GM18858 (cell line): ENCODE results near the gene SRPK2.
"Not testable (repeated sequence)": the region's sequence is repeated elsewhere in the genome, so short reads cannot be mapped to it uniquely, and the experiment has no call there.

Experiments
- ATAC-seq: cut with Tn5 transposase; IDR thresholded peaks from one replicate; pipeline ENCODE4 v1.9.1; 2021; ENCODE audit not compliant: unreplicated experiment

Gene SRPK2

DNA sequence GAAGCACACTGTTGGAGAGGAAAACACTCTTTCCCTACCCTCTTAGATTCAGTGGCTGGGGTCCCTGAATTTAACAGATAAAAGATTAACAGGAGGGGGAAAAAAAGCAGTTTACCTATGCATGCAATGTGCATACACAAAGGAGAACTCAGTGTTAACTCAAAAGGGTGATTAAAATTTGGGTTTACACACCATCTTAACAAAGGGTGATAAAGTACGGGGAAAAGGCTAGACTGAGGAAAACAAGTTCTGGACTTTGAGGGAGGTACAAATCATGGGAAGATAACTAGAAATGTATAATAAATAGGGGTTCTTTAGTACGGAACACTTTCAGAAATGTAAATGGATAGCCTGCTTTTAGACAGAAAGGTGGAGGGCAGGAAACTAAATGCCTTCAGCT is 83.1 kb downstream of the SRPK2 start:
- ATAC-seq = no peak

DNA sequence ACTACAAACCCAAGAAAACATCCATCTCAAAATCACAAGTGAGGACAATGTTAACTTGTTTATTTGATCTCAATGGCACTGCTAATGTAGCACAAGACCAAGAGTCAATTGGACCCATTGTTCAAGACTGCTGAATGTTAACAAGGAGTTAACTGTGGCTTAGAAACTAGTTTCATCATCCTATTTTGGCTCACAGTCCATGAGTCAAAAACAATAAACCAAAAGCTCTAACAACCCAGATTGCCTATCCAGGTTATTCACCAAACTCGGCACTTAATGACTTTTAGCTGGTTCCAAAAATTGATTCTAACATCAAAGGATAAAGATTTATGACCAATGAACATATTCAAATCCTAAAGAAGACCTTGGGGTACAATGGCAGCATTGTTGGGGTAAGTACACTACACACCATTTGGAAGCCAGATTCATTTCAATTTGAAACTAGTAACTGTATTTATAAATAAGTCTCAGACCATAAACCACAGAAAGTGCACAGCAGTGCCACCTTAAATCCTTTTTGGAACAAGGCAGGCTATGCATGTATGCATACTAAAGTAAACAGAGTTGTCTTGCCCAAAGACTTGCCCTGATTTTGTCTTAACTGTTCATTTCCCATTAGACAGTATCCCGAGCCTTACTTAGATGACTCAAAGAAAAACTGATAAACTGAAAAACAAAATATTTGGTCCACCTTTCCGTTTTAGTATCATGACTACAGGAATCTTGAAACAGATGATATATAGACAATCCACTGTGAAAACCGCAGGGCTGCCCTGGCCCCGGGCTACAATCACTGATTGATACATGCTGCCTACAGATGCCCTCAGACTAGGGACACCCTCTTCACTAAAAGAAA is 84.5 kb downstream of the SRPK2 start:
- ATAC-seq = peak; percentile 72

DNA sequence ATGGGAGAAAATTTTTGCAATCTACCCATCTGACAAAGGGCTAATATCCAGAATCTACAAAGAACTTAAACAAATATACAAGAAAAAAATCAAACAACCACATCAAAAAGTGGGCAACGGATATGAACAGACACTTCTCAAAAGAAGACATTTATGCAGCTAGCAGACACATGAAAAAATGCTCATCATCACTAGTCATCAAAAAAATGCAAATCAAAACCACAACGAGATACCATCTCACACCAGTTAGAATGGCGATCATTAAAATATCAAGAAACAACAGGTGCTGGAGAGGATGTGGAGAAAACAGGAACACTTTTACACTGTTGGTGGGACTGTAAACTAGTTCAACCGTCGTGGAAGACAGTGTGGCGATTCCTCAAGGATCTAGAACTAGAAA is 88.1 kb downstream of the SRPK2 start:
- ATAC-seq = not testable (repeated sequence)

DNA sequence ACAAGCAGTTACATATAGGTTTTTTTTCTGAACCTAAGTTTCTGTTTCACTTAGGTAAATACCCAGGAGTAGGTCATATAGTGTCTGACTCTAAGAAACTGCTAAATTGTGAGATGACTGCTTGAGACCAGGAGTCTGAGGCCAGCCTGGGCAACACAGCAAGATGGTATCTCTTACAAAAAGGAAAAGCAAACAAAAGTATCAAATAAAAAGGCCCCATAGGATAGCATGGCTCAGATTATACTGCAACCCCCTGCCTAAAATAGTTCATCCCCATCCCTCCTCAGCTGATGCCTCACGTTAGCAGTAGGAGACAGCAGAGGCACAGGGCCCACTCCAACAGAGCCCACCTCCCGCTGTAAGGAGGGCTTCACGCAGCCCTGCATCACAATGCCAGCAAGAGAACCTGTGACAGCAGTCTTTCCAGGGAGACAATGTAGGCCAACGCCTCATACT is 90.3 kb downstream of the SRPK2 start:
- ATAC-seq = peak; percentile 96

DNA sequence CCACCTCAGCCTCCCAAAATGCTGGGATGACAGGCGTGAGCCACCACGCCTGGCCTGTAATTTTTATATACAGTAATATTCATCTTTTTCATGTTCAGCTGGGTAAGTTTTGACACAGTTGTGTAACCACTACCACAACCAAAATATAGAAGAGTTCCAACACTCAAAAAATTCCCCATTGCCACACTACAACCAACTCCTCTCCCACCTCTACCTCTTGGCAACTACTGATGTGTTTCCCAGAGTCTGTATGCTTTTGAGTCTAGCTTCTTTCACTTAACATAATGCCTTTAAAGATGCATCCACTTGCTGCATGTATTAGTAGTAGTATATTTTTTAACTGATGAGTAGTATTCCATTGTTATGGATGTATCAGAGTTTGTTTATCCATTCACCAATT is 90.7 kb downstream of the SRPK2 start:
- peak; percentile 26 for ATAC-seq

DNA sequence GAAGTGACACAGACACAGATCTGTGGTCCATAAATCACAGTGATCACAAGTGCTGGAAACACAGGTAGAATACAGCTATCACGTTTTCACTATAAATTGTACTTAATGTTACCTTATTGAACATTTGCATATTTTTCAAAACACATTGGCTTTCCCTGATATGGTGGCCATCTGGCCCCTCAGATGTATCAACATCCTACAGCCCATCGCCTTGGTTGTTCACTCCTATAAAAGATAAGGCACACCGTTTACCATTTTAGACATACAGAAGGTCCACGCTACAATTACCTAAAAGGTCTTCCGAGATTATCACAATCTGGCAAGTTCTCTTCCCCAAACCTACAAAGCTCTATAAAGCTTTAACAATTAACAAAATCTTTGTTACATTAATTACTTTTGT is 91.4 kb downstream of the SRPK2 start:
- ATAC-seq = no peak

DNA sequence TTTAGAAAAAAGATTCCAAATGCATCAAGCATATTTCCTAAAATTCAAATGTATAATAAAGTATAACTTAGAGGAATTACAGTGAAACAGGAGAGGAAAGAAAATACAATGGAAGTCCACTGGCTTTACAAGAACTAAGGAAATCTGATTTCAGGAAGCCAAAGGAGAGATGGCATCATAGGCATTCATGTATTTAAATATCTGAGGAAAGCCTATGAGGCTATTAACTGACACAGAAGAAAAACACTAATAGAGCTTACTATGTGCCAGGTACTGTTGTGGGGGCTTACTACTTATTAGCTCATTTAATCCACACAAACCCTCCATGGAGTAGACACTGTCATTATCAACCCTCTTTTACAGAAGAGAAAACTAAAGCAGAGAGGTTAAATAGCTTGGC is 92.2 kb downstream of the SRPK2 start:
- ATAC-seq = no peak

DNA sequence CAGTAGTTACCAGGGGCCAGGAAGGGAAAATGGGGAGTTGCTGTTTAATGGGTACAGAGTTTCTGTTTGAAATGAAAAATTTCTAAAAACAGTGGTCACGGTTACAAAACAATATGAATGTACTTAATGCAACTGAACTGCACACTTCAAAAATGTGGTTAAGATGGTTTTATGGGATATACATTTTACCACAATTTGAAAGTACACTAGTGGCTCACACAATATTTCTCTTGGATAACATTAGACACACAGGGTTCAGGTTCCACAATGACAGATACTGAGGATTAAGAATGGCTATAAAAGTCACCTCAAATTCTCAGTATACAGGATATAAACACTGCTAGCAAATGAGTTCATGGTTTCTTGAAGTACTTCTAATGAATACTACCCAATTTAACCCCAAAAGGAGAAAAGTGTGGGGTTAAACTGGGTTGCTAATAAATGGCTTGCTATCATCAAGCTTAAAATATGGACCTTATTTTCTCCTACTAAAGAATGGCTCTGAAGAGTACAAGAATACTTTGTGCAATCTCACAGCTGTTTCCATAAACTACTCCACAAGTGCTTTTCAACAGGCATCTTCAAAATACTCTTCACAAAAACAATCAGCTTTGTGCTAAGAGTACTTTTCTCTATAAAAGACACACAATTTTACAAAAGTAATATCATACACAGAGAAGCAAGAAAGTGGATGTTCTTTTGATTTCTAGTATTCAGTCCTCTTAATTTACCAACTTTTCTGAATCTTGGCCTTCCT is 92.9 kb downstream of the SRPK2 start:
- no peak for ATAC-seq

DNA sequence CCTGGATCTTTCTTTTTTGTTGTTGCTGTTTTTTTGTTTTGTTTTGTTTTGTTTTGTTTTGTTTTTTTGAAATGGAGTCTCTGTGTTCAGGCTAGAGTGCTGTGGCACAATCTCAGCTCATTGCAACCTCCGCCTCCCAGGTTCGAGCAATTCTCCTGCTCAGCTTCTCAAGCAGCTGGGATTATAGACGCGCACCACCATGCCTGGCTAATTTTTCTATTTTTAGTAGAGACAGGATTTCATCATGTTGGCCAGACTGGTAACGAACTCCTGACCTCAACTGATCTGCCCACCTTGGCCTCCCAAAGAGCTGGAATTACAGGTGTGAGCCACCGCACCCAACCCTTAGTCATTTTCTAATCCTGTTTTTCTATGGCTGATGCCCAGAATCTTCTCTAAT is 94.2 kb downstream of the SRPK2 start:
- ATAC-seq = not testable (repeated sequence)

DNA sequence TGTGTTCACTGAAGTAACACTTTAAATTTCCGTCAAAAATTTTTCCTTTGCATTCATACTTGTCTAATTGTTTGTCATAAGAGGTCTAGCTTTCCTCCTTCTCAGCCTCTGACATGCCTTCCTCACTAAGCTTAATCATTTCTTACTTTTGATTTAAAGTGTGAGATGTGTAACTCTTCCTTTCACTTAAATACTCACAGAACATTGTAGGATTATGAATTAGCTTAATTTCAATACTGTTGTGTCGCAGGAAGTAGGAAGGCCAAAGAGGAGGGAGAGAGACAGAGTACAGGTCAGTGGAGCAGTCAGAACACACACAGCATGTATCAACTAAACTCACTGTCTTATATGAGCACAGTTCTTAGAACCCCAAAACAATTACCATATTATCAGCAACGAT is 99.0 kb downstream of the SRPK2 start:
- ATAC-seq = no peak

DNA sequence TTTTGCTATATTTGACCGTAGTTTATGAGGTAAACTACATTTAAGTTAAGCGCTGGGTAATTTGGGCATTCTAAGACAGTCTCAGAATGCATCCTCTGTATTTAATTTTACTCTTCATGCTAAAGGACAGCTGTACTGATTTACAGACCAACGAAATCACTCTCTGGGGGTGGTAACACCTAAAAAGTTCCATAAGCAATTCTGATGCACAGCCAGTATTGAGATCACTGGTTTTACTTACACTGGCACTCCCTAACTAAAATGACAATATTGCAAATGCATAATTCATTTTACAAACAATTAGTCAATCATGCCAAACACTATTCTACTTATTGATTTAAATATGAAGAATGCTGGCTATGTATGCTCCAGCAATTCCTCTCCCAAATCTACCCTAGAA is 102.3 kb downstream of the SRPK2 start:
- no peak for ATAC-seq

DNA sequence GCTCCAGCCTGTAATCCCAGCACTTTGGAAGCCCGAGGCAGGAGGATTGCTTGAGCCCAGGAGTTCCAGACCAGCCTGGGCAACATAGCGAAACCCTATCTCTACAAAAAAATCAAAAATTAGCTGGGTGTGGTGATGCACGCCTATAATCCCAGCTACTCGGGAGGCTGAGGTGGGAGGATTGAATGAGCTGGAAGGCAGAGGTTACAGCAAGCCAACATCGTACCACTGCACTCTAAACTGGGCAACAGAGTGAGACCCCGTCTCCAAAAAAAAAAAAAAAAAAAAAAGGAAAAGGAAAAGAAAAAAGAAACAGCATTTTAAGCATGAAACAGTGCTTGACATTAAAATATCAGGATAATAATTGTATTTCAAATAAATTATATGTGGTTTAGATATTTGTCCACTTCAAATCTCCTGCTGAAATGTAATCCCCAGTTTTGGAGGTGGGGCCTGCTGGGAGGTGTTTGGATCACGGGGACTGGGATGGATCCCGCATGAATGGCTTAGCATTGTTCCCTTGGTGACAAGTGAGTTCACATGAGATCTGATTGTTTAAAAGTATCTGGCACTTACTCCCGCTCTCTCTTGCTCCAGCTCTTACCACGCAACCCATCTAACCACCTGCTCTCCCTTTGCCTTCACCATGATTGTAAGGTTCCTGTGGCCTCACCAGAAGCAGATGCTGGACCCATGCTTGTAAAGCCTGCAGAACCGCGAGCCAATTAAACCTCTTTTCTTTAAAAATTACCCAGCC is 103.4 kb downstream of the SRPK2 start:
- ATAC-seq = no peak

DNA sequence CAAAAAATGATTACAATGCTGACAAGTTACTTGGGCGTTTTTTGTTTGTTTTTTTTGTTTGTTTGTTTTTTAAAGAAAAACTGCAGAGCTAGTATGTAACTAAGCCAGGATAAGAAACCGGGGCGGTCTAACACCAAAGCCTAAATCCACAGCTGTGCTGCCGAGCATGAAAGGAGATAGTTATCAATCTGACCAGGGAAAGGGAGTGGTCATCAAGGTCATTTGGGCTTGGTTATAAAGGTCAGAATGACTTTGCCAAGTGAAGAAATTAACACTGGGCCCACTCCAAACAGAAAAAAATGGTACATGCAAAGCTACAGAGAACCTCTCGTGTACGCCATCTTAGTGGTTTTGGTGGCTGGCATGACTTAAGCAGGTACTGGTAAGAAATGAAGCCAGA is 104.7 kb downstream of the SRPK2 start:
- no peak for ATAC-seq

DNA sequence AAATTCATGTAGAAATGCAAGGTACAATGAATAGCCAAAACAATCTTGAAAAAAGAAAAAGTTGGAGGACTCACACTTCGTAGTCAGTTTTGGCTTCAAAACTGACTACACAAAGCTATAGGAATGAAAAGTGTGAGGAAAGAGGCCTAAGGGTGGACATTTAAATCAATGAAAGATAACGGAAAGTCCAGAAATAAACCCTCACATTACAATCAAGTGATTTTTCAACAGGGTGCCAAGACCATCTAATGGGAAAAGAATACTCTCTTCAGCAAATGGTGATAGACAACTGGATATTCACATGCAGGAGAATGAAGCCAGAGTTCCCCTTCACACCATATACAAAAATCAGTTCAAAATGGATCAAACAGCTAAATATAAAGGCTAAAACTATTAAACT is 106.8 kb downstream of the SRPK2 start:
- ATAC-seq = no peak

DNA sequence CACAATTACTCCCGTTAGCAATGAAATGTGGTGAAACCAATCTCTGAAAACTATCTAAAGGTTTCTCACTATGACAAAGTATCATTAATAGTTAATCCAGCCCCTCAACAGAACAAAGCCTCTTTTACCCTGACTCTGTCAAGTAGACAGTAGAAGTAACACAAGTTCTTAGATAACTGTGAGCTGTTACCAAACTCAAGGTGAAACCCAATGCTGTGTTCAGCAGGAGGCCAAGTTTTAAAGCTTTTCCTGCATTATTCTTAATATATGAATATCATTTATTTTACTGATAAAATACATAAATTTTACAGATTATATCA is 109.1 kb downstream of the SRPK2 start:
- peak; percentile 64 for ATAC-seq

DNA sequence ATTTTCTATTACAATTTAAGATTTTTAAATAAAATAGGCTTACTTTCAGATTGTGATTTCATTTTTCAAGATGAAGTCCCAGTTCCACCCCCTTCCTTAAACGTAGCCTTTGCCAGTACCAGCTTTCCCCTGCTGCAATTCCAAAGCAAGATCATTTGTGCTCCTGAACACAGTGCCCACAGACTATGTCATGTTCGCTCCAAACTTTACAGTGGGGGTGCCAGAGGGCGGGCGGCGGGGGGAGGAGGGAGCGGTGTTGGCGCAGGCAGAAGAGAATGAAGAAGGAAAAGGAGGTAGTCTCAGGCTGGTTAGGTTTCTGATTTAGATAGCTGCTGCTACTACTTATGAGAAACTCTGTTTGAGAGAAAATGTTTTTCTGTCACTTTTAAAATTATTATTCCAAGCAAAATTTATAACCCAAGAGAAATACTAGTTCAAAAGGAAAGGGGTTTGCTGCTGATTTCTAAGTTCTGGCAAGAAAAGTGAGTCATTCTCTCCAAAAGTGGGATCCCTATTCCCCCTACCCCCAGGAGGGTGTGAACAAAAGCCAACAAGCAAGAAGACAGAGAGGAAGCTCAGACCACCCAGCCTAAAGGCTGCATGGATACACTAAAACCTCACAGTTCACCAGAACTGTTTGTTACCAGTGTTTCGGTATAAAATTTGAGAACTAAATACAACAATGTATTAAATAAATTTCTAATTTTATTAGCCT is 109.6 kb downstream of the SRPK2 start:
- peak; percentile 51 for ATAC-seq

DNA sequence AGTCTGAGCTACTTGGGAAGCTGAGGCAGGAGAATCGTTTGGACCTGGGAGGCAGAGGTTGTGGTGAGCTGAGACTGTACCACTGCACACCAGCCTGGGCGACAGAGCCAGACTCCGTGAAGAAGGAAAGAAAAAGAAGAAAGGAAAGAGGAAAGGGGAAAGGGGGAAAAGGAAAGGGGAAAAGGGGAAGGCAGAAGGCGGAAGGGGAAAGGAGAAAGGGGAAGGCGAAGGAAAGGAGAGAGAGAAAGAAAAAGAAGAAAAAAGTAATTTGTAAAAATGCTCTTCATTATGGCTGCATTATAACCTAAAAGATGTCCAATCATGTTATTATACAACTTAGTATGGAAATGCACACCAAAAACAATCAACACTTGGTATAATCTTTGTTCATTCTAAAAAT is 110.2 kb downstream of the SRPK2 start:
- no peak for ATAC-seq

DNA sequence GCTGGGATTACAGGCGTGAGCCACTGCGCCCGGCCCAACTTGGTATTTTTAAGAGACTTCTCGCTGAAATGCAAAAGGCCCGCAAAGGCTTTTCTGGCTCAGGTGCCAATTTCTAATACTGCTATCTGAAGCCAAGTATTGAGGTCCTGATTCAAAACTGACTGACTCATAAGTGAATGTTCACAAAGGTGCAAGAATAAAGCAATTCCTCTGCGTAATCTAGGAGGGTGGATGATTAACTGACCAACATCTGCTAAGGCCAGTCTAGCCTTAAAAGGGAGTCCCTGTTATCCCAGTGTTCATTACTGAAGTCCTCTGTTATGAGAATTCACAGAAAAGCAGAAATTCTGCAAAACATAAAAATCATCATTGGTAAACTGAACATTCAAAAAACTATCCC is 111.4 kb downstream of the SRPK2 start:
- peak; percentile 48 for ATAC-seq

DNA sequence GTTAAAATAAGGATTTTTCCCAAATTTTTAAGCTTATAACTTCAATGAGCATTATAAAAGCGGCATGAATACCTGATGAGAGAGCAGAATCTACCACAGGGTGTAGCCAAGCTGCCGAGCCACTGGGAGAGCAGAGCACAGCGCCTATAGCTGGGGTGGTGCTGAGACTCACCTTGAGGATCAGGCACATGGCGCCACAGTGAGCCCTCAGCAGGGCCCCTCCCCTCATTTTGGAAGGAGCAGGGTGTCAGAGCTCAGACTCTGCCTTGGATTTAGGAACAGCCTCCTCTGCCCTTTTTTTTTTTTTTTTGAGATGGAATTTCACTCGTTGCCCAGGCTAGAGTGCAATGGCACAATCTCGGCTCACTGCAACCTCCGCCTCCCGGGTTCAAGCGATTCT is 118.6 kb downstream of the SRPK2 start:
- ATAC-seq = no peak

DNA sequence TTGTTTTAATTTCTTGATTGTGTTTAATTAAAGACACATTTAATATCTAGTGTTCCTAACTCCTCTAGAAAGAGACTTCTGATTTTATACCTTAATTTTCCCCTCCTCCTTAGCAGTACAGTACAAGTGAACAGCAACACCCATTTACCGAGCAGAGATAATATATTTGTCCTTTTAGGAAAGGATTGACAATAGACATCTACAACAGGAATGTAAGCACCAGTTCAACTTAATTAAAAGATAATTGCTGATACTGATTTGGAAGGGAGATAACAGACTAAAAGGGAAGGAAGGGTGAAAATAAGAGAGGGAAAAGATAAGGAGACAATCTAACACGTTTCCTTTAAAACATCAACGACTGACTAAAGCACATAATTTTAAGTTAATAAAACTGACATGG is 119.3 kb downstream of the SRPK2 start:
- no peak for ATAC-seq
